ENCODE measurements around the gene TUBA3E. TPM values are rescaled to one million over a fixed set of nuclear protein-coding genes. Genes with fewer than 3 reads are reported as not detected.
"Not testable (repeated sequence)": the region's sequence is repeated elsewhere in the genome, so short reads cannot be mapped to it uniquely, and the experiment has no call there.

The TUBA3E gene
- polyA plus RNA-seq, 3 donors = not detected

DNA sequence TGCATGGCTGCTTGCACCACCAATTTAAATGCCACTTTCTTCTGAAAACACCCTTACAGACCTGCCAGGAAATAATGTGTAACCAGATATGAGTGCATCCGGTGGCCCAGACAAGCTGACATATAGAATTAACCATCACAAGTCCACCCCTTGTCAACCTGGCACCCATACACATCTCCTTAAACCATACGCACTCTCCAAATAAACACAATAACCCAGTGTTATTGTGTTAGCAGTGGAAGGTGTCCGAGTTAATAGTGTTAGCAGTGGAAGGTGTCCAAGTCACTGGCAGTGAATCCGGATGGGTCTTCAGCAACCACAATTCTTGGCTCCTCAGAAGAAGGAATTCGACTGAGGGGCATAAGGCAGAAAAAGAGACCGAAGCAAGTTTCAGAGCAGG, 49.7 kb downstream of the TUBA3E start:
- not testable (repeated sequence) for DNase-seq

- DNase-seq = peak; percentile 37
Measured at GRCh38 chr2:130145006-130145414, 53.2 kb downstream of the TUBA3E start, which contains the start of gene CCDC74B. Gene CCDC74B, minus strand, starts transcription at chr2:130145112. Its CDS starts 116 bp downstream, at chr2:130144996.

- DNase-seq = not testable (repeated sequence)
Measured at GRCh38 chr2:130143266-130144039, 54.8 kb downstream of the TUBA3E start.

DNA sequence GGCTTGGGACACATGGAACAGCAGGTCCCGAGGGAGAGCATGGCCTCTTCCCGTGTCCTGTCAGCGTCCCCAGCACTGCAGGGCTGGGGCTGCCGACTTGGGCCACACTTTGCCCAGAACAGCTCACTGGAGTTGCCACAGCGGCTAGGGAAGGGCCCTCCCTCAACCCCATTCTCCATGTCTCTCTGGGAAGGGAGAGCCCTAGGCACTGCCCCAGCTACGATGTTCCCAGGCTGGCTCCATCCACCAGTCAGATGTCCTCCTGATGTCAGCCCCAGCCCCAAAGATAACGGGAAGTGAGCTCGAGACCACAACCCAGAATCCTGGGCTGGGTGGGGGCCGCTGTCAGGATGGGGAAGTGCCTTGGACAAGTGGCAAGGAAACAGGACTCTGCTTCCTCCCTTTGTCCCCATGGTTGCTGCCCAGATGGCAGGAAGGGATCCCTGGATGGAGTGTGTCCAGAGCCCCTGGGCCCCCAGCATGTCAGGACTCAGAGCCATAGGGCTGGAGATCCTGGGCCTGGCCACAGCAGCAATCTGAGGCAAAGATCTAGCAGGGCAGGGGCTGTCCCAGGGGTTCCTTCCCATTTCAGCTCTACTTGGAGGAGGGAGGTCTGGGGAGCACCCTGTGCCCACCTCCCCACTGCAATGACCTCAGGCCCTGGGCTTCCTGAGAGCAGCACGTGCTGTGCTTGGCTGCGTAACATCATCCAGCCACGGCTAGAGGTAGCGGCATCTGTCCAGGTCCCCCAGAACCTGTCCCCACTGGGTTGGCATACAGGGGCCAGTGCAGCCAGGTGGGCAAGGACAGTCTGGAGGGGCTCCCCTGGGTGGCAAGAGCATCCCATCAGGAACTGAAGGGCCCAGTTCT, 55.6 kb downstream of the TUBA3E start:
- not testable (repeated sequence) for DNase-seq

Other genes starting within 250 kb of the TUBA3E start
- gene RAB6C, start 218.8 kb downstream of the TUBA3E start, polyA plus RNA-seq (ENCODE audit: insufficient read length in 3 of 3) = under 1 TPM; 0.04 to 0.52 (median 0.48) TPM
- gene POTEF, start 69.2 kb downstream of the TUBA3E start, polyA plus RNA-seq (ENCODE audit: insufficient read length in 3 of 3) = under 1 TPM; 0.09 to 0.70 (median 0.10) TPM
- gene CCDC74B, start 53.3 kb downstream of the TUBA3E start, polyA plus RNA-seq (ENCODE audit: insufficient read length in 3 of 3) = 10 to 100 TPM; 14.9 to 17.1 (median 16.8) TPM
- 10 to 100 TPM; 69.8 to 81.9 (median 76.6) TPM for gene SMPD4, start 16.8 kb downstream of the TUBA3E start, polyA plus RNA-seq (ENCODE audit: insufficient read length in 3 of 3)
- gene MZT2B, start 16.2 kb downstream of the TUBA3E start, polyA plus RNA-seq (ENCODE audit: insufficient read length in 3 of 3) = 100 to 1,000 TPM; 123 to 200 (median 183) TPM
- gene IMP4, start 144.5 kb upstream of the TUBA3E start, polyA plus RNA-seq (ENCODE audit: insufficient read length in 3 of 3) = 10 to 100 TPM; 40.5 to 45.8 (median 43.9) TPM
- gene PTPN18, start 157.6 kb upstream of the TUBA3E start, polyA plus RNA-seq (ENCODE audit: insufficient read length in 3 of 3) = 10 to 100 TPM; 29.9 to 42.6 (median 37.0) TPM